A673 (cell line): ENCODE results near the gene NPHP4.

Source experiments
- EZH2 ChIP-seq: fragments of 200-600 bp; sonication (generic); IDR thresholded peaks from 2 replicates; pipeline ENCODE4 v1.6.1; 2017; ENCODE audit warnings: borderline replicate concordance, low read depth, mild to moderate bottlenecking, mixed read lengths, antibody characterized with exemption, low read length; ENCODE audit not compliant: poor library complexity, severe bottlenecking
- TF ChIP-seq, protein P1 (sequence below): fragments of 300-800, 200-600 bp; sonication (generic); conservative IDR thresholded peaks from 2 replicates; pipeline ENCODE4 v1.5.1; 2017; ENCODE audit warnings: low read depth, mild to moderate bottlenecking, antibody characterized with exemption, low read length, moderate library complexity, mixed read lengths

DNA sequence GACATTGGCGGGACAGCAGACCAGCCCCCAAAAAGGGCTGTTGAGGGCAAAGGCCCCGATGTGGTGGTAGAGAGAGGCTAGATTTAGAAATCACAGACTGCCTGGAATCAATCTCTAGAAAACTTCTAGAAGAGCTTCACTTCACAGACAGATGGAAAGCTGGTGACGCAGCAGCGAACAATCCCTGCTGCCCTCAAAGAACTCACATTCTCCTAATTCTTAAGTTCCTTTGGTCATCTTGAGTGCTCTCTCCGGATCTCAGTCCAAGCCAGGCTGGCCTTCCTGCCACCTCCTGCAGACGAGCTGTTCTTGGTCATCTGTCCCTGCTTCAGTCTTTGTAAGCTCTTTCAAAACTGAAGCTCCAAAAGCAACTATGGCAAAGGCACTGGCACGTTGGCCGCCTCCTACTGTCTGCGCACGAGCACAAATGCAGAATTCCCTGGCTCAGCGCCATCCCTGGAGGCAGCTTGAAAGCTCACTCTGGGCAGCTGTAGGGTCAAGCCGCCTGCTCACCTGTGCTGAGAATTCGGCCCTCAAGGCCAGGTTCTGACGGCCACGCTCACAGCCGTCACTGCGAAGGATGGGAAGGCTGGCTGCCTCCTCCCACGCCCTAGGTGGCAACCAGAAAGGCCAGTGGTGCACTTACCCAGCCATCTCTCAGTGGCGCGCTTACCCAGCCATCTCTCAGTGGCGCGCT lies 110.6 kb downstream of the NPHP4 start:
- TF ChIP-seq, protein P1, sequence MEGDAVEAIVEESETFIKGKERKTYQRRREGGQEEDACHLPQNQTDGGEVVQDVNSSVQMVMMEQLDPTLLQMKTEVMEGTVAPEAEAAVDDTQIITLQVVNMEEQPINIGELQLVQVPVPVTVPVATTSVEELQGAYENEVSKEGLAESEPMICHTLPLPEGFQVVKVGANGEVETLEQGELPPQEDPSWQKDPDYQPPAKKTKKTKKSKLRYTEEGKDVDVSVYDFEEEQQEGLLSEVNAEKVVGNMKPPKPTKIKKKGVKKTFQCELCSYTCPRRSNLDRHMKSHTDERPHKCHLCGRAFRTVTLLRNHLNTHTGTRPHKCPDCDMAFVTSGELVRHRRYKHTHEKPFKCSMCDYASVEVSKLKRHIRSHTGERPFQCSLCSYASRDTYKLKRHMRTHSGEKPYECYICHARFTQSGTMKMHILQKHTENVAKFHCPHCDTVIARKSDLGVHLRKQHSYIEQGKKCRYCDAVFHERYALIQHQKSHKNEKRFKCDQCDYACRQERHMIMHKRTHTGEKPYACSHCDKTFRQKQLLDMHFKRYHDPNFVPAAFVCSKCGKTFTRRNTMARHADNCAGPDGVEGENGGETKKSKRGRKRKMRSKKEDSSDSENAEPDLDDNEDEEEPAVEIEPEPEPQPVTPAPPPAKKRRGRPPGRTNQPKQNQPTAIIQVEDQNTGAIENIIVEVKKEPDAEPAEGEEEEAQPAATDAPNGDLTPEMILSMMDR = no peak
- TF ChIP-seq EZH2 = no peak
